CD14-positive monocyte (primary cell): ENCODE data around the gene NINL. TPM values are rescaled to one million over a fixed set of nuclear protein-coding genes. Genes with fewer than 3 reads are reported as not detected.
A peak's percentile ranks its signal among the peaks of the same experiment; 100 is the strongest.

Experiments
- DNase-seq, 3 donors: peaks; one replicate each; pipeline ENCODE4 v3.0.0-alpha.2; 2011 to 2022
- H2AFZ ChIP-seq: 2 replicates; pipeline ENCODE4 v1.6.0; 2012; ENCODE audit warnings: mild to moderate bottlenecking, low read depth, low read length, inconsistent platforms; ENCODE audit not compliant: insufficient read depth, poor library complexity, severe bottlenecking
- H3K27ac ChIP-seq, 2 donors: 1 replicate in 1 of 2; 2 replicates in 1 of 2; pipeline ENCODE4 v1.5.1; 2012 to 2013; ENCODE audit warnings: low read length in 2 of 2, control low read depth in 1 of 2, inconsistent platforms in 1 of 2, low read depth in 1 of 2, mild to moderate bottlenecking in 1 of 2
- H3K27me3 ChIP-seq, 2 donors: one replicate each; pipeline versions ENCODE4 v1.6.0 to v1.6.1; 2011 to 2013; ENCODE audit warnings: low read length in 2 of 2; ENCODE audit not compliant: control insufficient read depth in 2 of 2, insufficient read depth in 2 of 2
- H3K36me3 ChIP-seq, 2 donors: replicated peaks in 1 of 2; 1 replicate in 1 of 2; 2 replicates in 1 of 2; pipeline versions ENCODE4 v1.5.1 to v1.6.1; 2012 to 2013; ENCODE audit warnings: low read length in 2 of 2, control low read depth in 1 of 2, inconsistent platforms in 1 of 2, mild to moderate bottlenecking in 1 of 2; ENCODE audit not compliant: insufficient read depth in 2 of 2, control insufficient read depth in 1 of 2
- H3K4me1 ChIP-seq, 2 donors: 1 replicate in 1 of 2; 2 replicates in 1 of 2; pipeline versions ENCODE4 v1.5.1 to v1.6.1; 2012 to 2013; ENCODE audit warnings: low read length in 2 of 2, control low read depth in 1 of 2, inconsistent platforms in 1 of 2, mild to moderate bottlenecking in 1 of 2, moderate library complexity in 1 of 2; ENCODE audit not compliant: insufficient read depth in 2 of 2, control insufficient read depth in 1 of 2
- H3K4me2 ChIP-seq: replicated peaks from 2 replicates; pipeline ENCODE3; 2012; ENCODE audit warnings: low read length, moderate library complexity, mild to moderate bottlenecking; ENCODE audit not compliant: poor library complexity, severe bottlenecking; ENCODE audit errors: extremely low read depth
- H3K4me3 ChIP-seq, 3 experiments: fragments of 200-600 bp in 1 of 3; sonication (generic) in 1 of 3; replicated peaks in 1 of 3; 1 replicate in 2 of 3; 2 replicates in 1 of 3; pipeline ENCODE4 v1.5.1; 2011 to 2013; ENCODE audit warnings: low read length in 3 of 3, mild to moderate bottlenecking in 3 of 3, control low read depth in 2 of 3, low read depth in 2 of 3, inconsistent platforms in 1 of 3, moderate library complexity in 1 of 3
- H3K79me2 ChIP-seq: 2 replicates; pipeline ENCODE4 v1.6.0; 2012; ENCODE audit warnings: mild to moderate bottlenecking, control low read depth, inconsistent platforms, low read length, moderate library complexity; ENCODE audit not compliant: insufficient read depth
- H3K9ac ChIP-seq: 2 replicates; pipeline ENCODE4 v1.6.0; 2017; ENCODE audit warnings: low read length, mild to moderate bottlenecking; ENCODE audit not compliant: insufficient read depth, poor library complexity, severe bottlenecking
- H3K9me3 ChIP-seq, 2 donors: replicated peaks in 1 of 2; 1 replicate in 1 of 2; 2 replicates in 1 of 2; pipeline versions ENCODE4 v1.5.1 to v1.6.1; 2012 to 2013; ENCODE audit warnings: low read length in 2 of 2, control low read depth in 1 of 2; ENCODE audit not compliant: control insufficient read depth in 1 of 2, insufficient read depth in 1 of 2
- H4K20me1 ChIP-seq: 2 replicates; pipeline ENCODE4 v1.6.0; 2012; ENCODE audit warnings: mild to moderate bottlenecking, low read length, control low read depth, moderate library complexity; ENCODE audit not compliant: insufficient read depth
- H3K27ac Mint-ChIP-seq, 7 donors: one replicate each; pipeline ENCODE4 v1.8.0; 2020; ENCODE audit warnings: mild to moderate bottlenecking in 7 of 7, mixed read lengths in 7 of 7, moderate library complexity in 6 of 7, inconsistent platforms in 2 of 7
- H3K27me3 Mint-ChIP-seq, 3 donors: one replicate each; pipeline ENCODE4 v1.8.0; 2021 to 2022; ENCODE audit warnings: low read depth in 3 of 3, mild to moderate bottlenecking in 3 of 3, mixed read lengths in 3 of 3, moderate library complexity in 3 of 3, inconsistent platforms in 1 of 3
- H3K36me3 Mint-ChIP-seq, 2 donors: one replicate each; pipeline ENCODE4 v1.8.0; 2020; ENCODE audit warnings: mixed read lengths in 2 of 2, inconsistent platforms in 1 of 2, mild to moderate bottlenecking in 1 of 2
- H3K4me1 Mint-ChIP-seq: one replicate; pipeline ENCODE4 v1.8.0; 2020; ENCODE audit warnings: mild to moderate bottlenecking, mixed read lengths
- H3K4me3 Mint-ChIP-seq, 2 donors: one replicate each; pipeline ENCODE4 v1.8.0; 2020; ENCODE audit warnings: mild to moderate bottlenecking in 2 of 2, mixed read lengths in 2 of 2, moderate library complexity in 1 of 2
- H3K9me3 Mint-ChIP-seq, 7 donors: one replicate each; pipeline ENCODE4 v1.8.0; 2020 to 2022; ENCODE audit warnings: mixed read lengths in 7 of 7, mild to moderate bottlenecking in 6 of 7, moderate library complexity in 6 of 7, inconsistent platforms in 2 of 7
- WGBS: methylation state at CpG from one replicate; pipeline ENCODE4 v1.1.5; 2013; ENCODE audit warnings: missing lambda C conversion rate; ENCODE audit not compliant: insufficient coverage; 5-methylcytosine and 5-hydroxymethylcytosine counted together
- intact Hi-C, 2 donors: fragments of 100-400 bp; cut with micrococcal nuclease; formaldehyde crosslinking; loops; one replicate each; pipeline versions ENCODE4 v1.15.0 to v1.15.1; 2023
- polyA plus RNA-seq, 3 donors: library from polyadenylated mRNA; depleted of rRNA in 1 of 3; unstranded in 2 of 3; stranded (reverse) in 1 of 3; fragments of 300-500 nt in 2 of 3; fragments of >200 nt in 1 of 3; fragmentation: Illumina TruSeq in 2 of 3; gene quantifications; 1 replicate in 2 of 3; 2 replicates in 1 of 3; pipeline ENCODE4 v1.2.3, GENCODE V29; 2012 to 2021
- TF ChIP-seq, protein P1 (sequence below): fragments of 200-600 bp; IDR thresholded peaks from one replicate; pipeline ENCODE4 v1.8.0; 2022; ENCODE audit warnings: antibody characterized with exemption, mild to moderate bottlenecking

NINL gene
- polyA plus RNA-seq, 3 donors = 0.08 to 0.15 TPM; not detected in 1

GRCh38 chr20:25418776-25419175 is 166.6 kb downstream of the NINL start:
- Mint-ChIP-seq H3K27ac (no peak overlapping the region), H3K4me3 (no peak overlapping the region), H3K9me3 (no peaks in the 10 kb centered on the region), H3K27me3 (no peaks in the 10 kb centered on the region), H3K36me3 (peaks cover 13 to 47% of the 10 kb centered on the region in 2 donors), H3K4me1 (no peaks in the 10 kb centered on the region)
- no peak overlapping the region for H2AFZ ChIP-seq
- WGBS = no CpG with 5 or more reads among the region's 1 CpG
- H3K27me3 ChIP-seq = no peaks in the 10 kb centered on the region
- no peaks in the 10 kb centered on the region for H3K9me3 ChIP-seq
- TF ChIP-seq, protein P1, sequence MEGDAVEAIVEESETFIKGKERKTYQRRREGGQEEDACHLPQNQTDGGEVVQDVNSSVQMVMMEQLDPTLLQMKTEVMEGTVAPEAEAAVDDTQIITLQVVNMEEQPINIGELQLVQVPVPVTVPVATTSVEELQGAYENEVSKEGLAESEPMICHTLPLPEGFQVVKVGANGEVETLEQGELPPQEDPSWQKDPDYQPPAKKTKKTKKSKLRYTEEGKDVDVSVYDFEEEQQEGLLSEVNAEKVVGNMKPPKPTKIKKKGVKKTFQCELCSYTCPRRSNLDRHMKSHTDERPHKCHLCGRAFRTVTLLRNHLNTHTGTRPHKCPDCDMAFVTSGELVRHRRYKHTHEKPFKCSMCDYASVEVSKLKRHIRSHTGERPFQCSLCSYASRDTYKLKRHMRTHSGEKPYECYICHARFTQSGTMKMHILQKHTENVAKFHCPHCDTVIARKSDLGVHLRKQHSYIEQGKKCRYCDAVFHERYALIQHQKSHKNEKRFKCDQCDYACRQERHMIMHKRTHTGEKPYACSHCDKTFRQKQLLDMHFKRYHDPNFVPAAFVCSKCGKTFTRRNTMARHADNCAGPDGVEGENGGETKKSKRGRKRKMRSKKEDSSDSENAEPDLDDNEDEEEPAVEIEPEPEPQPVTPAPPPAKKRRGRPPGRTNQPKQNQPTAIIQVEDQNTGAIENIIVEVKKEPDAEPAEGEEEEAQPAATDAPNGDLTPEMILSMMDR = no peak
- no peak overlapping the region for H3K27ac ChIP-seq
- no peak overlapping the region for H3K4me2 ChIP-seq
- no peaks in the 10 kb centered on the region for H3K4me1 ChIP-seq
- peaks cover 6 to 51% of the 10 kb centered on the region in 2 donors for H3K36me3 ChIP-seq
- H4K20me1 ChIP-seq = no peaks in the 10 kb centered on the region
- intact Hi-C loops = no loop called here
- H3K9ac ChIP-seq = no peak overlapping the region
- H3K79me2 ChIP-seq = no peaks in the 10 kb centered on the region
- no peak overlapping the region for H3K4me3 ChIP-seq
- DNase-seq = peak in 1 of 3 donors; percentile 13

- Mint-ChIP-seq H3K4me1 (peaks cover 21% of the 10 kb centered on the region), H3K27me3 (no peaks in the 10 kb centered on the region), H3K36me3 (no peaks in the 10 kb centered on the region), H3K4me3 (no peak overlapping the region), H3K27ac (peak overlapping the region in 2 of 7 donors; percentile 4 to 66), H3K9me3 (peaks cover 4 to 13% (median 7%) of the 10 kb centered on the region in 7 donors)
- Histone ChIP-seq H2AFZ (no peak overlapping the region), H3K9me3 (peaks cover 5 to 6% of the 10 kb centered on the region in 2 donors), H3K79me2 (peaks cover 29% of the 10 kb centered on the region), H3K27ac (no peak overlapping the region), H3K9ac (no peak overlapping the region), H3K36me3 (no peaks in the 10 kb centered on the region), H3K27me3 (no peaks in the 10 kb centered on the region), H3K4me1 (peaks cover 10 to 19% of the 10 kb centered on the region in 2 donors), H3K4me3 (no peak overlapping the region), H3K4me2 (no peak overlapping the region), H4K20me1 (no peaks in the 10 kb centered on the region)
- TF ChIP-seq, protein P1 = no peak
- intact Hi-C loops = loop anchor here in 1 of 2 donors (10.0 kb wide), 1 partner anchor 414 kb away; the partner anchor contains the start of gene APMAP
- 92% methylated on average over 5 of the region's 5 CpGs for WGBS
- no peak for DNase-seq
Observed at GRCh38 chr20:25408890-25409289, 176.4 kb downstream of the NINL start.
